HG03378 (cell line): ENCODE results near the gene NEDD4L.

Experiments used
- ATAC-seq: cut with Tn5 transposase; IDR thresholded peaks from one replicate; pipeline ENCODE4 v1.9.1; 2021; ENCODE audit warnings: mild to moderate bottlenecking, moderate library complexity; ENCODE audit not compliant: unreplicated experiment

The NEDD4L gene

GRCh38 chr18:58088691-58089065, 44.7 kb downstream of the NEDD4L start:
- ATAC-seq = no peak

- ATAC-seq = peak; percentile 94
These were observed 47.1 kb downstream of the NEDD4L start for GRCh38 chr18:58091099-58091611.

- no peak for ATAC-seq
These were observed 49.3 kb downstream of the NEDD4L start for GRCh38 chr18:58093311-58093803.

GRCh38 chr18:58095222-58095621, 51.2 kb downstream of the NEDD4L start:
- no peak for ATAC-seq

- ATAC-seq = no peak
These were observed 51.6 kb downstream of the NEDD4L start for GRCh38 chr18:58095655-58096054.

GRCh38 chr18:58096658-58097057, 52.6 kb downstream of the NEDD4L start:
- ATAC-seq = no peak

- no peak for ATAC-seq
These were observed 53.3 kb downstream of the NEDD4L start for GRCh38 chr18:58097121-58097906.

GRCh38 chr18:58097907-58098166, 53.8 kb downstream of the NEDD4L start:
- ATAC-seq = no peak

- no peak for ATAC-seq
These were observed 54.7 kb downstream of the NEDD4L start for GRCh38 chr18:58098706-58099105.

- peak; percentile 70 for ATAC-seq
These were observed 56.1 kb downstream of the NEDD4L start for GRCh38 chr18:58100154-58100553.

- ATAC-seq = no peak
These were observed 57.3 kb downstream of the NEDD4L start for GRCh38 chr18:58101291-58101794.

- ATAC-seq = no peak
These were observed 58.0 kb downstream of the NEDD4L start for GRCh38 chr18:58102018-58102417.

GRCh38 chr18:58102875-58103274, 58.8 kb downstream of the NEDD4L start:
- ATAC-seq = no peak

- ATAC-seq = no peak
These were observed 59.4 kb downstream of the NEDD4L start for GRCh38 chr18:58103339-58103985.

GRCh38 chr18:58104096-58104495, 60.1 kb downstream of the NEDD4L start:
- no peak for ATAC-seq

- no peak for ATAC-seq
These were observed 61.3 kb downstream of the NEDD4L start for GRCh38 chr18:58105206-58105887.

GRCh38 chr18:58105888-58106260, 61.8 kb downstream of the NEDD4L start:
- no peak for ATAC-seq

- ATAC-seq = no peak
These were observed 62.5 kb downstream of the NEDD4L start for GRCh38 chr18:58106289-58107070.

- no peak for ATAC-seq
These were observed 65.2 kb downstream of the NEDD4L start for GRCh38 chr18:58109256-58109655.

GRCh38 chr18:58110398-58110797, 66.4 kb downstream of the NEDD4L start:
- ATAC-seq = peak; percentile 38

GRCh38 chr18:58112174-58112573, 68.1 kb downstream of the NEDD4L start:
- no peak for ATAC-seq
